ENCODE measurements around the gene TMEM131L.
"Not testable (repeated sequence)": the region's sequence is repeated elsewhere in the genome, so short reads cannot be mapped to it uniquely, and the experiment has no call there.

Gene TMEM131L

DNA sequence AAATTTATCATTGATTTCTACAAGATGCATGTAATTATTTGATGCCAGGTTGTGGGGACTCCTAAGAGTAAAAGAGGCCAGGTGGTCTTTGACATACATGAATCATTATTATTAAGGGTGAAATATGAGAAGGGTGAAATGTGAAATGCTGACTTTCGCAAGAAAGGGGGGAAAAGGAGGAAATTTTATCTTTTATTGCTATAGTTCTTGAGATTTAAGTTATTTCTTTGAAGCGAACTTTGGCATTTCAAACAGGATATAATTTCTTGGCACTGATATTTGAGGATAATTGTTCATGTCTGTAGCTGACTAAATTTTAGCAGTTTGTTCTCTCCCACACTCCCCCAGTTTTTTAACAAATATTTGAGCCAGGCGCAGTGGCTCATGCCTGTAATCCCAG, 80.1 kb downstream of the TMEM131L start:
- DNase-seq (ENCODE audit: low read depth): no peak

- DNase-seq (ENCODE audit: low read depth): no peak
Measured at GRCh38 chr4:153547520-153547919, 81.4 kb downstream of the TMEM131L start.

GRCh38 chr4:153548907-153549306, 82.7 kb downstream of the TMEM131L start:
- not testable (repeated sequence) for DNase-seq (ENCODE audit: low read depth)

DNA sequence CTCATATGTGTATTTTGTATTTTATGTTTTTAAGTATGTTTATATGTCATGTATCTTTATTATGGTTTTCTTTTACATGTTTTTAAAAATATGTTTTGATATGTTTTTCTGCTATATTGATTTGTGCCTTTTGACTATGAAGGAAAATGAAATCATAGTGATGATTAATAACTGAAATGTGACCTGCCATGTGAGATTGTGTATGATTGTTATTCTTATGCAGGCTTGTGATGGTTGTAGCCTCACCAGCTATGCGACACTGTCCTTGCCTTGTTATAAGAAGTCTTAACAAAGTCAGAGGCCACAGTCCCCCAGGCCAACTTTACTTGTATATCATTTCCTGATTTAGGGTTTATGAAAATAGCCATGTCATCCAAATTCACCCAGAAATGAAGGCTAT, 83.2 kb downstream of the TMEM131L start:
- DNase-seq (ENCODE audit: low read depth): no peak

- no peak for DNase-seq (ENCODE audit: low read depth)
Measured at GRCh38 chr4:153553155-153553818, 87.1 kb downstream of the TMEM131L start.

DNA sequence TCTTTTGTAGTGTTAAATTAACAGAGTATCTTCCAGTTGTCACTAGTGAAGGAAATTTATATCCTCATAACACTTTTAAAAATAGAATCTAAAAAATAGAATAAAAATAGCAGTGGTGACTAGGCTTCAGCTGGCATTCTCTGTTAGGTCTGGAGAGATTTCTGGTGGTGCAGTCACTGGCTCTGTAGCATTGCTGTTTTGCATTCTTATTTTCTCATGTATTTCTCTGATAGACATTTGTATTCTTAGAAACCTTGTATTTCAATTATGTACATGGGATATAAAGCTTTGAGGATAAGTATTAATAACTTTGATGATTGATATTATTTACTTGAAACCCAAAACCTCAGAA, 87.6 kb downstream of the TMEM131L start:
- DNase-seq (ENCODE audit: low read depth): peak; percentile 34

DNA sequence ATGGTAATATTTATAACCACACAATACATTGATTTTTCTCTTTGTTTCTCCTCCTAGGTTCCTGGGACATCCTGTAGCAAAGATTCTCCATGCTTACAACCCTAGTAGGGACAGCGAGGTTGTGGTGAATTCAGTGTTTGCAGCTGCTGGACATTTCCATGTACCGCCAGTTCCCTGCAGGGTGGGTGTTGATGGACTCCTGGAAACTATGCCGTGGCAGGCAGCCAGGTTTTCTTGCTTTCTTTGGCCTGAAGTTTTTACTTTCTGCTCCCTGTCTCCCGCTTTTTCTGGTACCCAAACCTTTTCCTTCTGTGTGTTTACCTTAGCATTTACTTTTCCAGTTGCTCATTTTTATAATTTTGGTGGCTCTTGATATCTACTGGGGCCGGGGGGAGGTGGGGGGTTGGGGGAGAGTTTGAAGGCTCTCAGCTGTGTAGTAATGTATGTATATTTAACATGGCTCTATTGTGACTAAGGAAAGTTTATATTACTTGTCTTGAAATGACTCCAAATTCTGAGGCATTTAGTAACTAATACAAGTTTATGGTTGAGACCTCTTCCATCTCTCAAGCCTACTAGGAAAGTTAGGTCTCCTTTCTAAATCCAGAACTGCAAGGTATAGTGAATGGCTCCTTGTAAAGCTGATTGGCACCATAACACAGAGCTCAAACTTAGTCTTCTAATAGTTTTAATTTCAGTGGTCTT, 89.7 kb downstream of the TMEM131L start:
- DNase-seq (ENCODE audit: low read depth): peak; percentile 79

DNA sequence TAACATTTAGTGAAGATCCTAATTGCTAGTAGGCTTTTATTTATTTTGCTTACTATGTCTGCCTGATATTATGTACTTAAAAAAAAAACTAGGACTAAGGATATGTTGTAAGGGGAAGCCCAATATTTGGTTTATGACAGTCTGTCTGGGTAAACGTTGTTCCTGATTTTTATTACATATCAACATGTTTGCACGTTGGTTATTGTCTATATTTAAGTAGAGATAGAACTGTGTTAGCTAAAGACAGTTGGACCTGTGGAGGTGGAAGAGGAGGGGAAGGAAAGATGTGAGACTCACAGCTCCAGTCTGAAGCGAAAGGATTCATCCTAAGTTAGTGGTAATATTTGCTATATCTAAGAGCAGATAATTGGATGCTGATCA, 90.3 kb downstream of the TMEM131L start:
- DNase-seq (ENCODE audit: low read depth): no peak

GRCh38 chr4:153560908-153561307, 94.7 kb downstream of the TMEM131L start:
- DNase-seq (ENCODE audit: low read depth): peak; percentile 67

DNA sequence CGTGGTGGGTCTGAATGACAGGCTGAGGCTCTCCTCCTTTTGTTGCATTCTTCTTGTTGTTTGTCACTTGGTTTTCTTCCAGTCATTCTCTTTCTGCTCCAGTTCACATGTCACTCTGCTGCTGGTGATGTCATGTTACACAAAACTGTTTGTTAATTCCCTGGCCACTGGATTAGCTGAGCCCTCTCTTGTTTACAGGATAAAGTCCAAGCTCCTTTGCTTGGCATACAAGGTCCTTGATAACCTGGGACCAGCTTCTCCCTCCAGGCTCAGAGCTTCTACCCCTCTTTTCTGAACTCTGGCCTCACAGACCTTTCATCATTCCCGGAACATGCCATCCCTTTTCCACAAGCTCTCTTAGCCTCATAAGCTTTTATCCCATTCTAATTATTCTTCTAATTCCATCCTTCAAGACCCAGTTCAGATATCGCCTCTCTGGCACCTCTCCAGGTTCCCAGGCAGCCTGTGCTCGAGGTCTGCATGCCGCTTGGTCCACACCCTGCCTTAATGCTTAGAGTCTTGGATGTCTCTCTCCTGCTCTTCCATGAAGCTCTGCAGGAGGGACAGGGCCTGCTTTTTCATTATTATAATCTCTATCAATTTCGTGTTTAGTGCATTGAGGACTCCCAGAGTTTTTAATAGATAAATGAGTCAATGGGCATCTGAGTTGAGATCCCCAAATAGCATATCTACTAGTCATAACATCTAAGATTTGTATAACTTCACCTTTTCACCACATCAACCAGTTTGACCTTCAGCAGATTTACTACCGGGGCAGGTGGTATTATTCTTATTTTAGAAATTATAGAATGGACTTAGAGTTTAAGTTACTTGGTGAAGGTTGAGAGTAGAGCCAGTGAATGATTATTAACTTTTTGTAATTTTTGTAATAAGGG, 98.7 kb downstream of the TMEM131L start:
- DNase-seq (ENCODE audit: low read depth): peak; percentile 69

GRCh38 chr4:153566631-153567150, 100.5 kb downstream of the TMEM131L start:
- DNase-seq (ENCODE audit: low read depth): no peak

DNA sequence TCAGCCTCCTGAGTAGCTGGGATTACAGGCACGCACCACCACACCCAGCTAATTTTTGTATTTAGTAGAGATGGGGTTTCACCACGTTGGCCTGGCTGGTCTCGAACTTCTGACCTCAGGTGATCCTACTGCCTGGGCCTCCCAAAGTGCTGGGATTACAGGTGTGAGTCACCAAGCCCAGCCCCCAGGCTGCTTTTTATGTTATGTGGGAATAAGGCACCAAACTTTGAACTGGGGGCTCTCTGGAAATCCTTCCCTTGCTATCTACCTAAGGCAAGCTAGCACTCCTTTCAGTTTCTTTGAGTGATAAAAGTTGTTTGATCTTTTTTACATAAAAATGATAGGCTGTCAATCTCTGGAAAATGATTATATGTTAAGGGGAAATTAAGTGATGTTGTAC, 101.5 kb downstream of the TMEM131L start:
- DNase-seq (ENCODE audit: low read depth): not testable (repeated sequence)

- no peak for DNase-seq (ENCODE audit: low read depth)
Measured at GRCh38 chr4:153570228-153570973, 104.2 kb downstream of the TMEM131L start.

- no peak for DNase-seq (ENCODE audit: low read depth)
Measured at GRCh38 chr4:153571006-153571545, 104.9 kb downstream of the TMEM131L start.

- no peak for DNase-seq (ENCODE audit: low read depth)
Measured at GRCh38 chr4:153572609-153573008, 106.4 kb downstream of the TMEM131L start.

GRCh38 chr4:153573221-153573620, 107.1 kb downstream of the TMEM131L start:
- no peak for DNase-seq (ENCODE audit: low read depth)

DNA sequence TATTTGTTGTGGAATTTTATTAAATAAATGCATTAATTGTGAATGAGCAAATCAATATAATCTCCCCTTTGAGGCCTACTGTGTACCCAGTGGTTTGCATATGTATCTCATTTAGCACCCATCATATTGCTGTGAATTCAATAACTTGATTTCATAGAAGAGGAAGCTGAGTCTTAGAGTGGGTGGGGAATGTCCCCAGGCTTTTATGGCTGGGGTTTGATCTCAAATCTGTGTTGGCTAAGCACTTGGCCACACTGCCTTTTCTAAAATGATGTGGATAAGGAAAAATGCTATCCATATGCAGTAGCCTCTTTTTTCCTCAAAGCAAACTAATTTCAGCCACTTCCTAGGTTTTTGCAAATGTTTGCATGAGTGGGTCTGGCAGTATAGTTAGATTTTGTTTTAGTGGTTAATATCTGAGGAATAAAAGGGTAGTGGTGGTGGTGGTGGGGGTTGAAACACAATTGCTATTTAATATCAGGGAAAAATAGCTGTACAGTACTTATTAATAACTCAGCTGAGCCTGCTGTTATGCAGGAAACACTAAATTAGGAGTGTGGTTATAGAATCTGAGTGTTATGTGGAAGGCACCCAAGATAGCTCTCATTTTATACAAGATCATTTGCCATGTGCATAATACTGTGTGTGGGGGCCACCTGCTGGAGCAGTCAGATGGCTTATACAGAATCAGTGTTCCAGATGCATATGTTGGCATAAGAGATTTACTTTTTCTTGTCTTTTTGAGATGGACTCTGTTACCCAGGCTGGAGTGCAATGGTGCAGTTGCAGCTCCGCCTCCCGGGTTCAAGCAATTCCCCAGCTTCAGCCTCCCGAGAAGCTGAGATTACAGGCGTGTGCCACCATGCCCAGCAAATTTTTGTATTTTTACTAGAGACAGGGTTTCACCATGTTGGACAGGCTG, 108.0 kb downstream of the TMEM131L start:
- peak; percentile 87 for DNase-seq (ENCODE audit: low read depth)

DNA sequence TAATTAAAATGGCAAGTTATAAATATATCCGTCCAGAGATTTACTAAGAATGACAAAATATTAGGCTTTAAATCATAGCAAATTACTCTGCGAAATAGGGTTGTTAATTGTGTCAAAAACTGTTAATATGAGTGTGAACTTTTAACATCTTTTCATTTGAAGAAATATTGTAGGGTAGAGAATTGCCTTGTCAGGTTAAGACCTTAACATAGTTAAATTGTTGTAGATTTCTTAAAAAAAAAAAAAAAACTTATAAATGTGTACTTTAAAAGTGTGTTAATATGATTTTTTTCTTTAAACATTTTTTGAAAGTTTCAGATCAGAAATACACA, 110.2 kb downstream of the TMEM131L start:
- no peak for DNase-seq (ENCODE audit: low read depth)

GRCh38 chr4:153577053-153577452, 110.9 kb downstream of the TMEM131L start:
- DNase-seq (ENCODE audit: low read depth): no peak

DNA sequence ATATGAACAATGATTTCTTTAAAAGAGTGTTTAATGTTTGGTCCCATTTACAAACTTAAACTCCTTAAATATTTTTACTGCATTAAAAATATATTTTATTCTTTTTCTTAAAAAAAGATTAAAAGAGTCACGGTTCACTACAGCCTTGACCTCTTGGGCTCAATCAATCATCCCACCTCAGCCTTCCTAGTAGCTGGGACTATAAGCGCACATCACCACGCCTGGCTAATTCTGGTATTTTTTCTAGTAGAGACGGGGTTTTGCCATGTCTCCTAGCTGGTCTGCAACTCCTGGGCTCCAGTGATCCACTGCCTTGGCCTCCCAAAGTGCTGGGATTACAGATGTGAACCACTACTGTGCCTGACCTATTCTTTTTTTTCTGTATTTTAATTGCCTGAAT, 113.2 kb downstream of the TMEM131L start:
- no peak for DNase-seq (ENCODE audit: low read depth)

- no peak for DNase-seq (ENCODE audit: low read depth)
Measured at GRCh38 chr4:153579872-153580271, 113.7 kb downstream of the TMEM131L start.

Measured in EH (cell line).